ENCODE results near the gene LCN1.
A peak's percentile ranks its signal among the peaks of the same experiment; 100 is the strongest.

DNA sequence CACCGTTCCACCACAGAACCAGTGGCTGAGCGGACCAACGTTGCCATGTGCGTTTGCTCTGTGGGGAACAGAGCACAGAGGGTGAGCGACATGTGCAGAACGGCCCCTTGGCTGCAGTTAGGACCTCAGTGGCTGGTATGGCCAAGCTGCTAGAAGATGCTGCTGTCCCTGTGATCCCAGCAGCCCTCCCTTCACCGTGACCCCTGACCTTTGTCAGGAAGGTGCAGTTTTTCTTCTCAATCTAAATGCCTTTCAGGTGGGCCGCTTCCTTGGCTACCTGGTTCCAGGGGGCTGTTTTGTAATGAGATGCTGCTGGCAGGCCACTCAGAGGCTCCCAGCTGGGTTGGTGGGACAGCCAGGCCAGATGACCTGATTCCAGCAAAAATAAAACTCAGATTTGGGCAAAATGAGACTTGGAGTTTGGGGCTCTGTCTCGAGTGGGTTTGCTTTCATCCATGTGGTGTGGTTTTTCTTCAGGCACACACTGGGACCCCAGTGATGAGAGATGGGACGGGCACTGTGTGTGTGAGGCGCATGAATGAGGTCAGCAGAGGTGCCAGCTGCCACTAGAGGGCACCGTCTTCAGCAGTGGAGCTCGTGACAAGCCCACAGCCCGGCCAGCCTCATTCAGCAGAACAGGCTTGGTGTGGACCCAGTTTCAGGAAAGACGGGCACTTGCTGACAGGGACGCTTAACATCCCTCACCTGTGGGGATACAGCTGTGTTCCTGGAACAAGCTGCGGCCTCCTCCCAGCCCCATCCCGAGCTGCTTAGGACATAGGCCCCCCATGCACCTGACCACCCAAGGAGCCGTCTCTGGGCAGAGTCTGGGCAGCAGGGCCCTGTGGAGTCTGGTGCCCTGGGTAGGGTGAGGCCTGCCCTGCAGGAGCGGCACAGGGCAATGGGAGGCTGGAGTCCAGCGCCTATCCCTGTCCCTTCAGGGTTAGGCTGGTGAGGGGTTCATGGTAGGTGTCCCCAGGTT is 16.7 kb upstream of the LCN1 start:
- TF ChIP-seq, protein P1, sequence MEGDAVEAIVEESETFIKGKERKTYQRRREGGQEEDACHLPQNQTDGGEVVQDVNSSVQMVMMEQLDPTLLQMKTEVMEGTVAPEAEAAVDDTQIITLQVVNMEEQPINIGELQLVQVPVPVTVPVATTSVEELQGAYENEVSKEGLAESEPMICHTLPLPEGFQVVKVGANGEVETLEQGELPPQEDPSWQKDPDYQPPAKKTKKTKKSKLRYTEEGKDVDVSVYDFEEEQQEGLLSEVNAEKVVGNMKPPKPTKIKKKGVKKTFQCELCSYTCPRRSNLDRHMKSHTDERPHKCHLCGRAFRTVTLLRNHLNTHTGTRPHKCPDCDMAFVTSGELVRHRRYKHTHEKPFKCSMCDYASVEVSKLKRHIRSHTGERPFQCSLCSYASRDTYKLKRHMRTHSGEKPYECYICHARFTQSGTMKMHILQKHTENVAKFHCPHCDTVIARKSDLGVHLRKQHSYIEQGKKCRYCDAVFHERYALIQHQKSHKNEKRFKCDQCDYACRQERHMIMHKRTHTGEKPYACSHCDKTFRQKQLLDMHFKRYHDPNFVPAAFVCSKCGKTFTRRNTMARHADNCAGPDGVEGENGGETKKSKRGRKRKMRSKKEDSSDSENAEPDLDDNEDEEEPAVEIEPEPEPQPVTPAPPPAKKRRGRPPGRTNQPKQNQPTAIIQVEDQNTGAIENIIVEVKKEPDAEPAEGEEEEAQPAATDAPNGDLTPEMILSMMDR (IDR thresholded peaks at IDR 0.05 in 8 of 11, conservative IDR thresholded peaks at IDR 0.05 in 3 of 11) = peak in 10 of 11 experiments; percentile 45 to 79 (median 62)
- TF ChIP-seq POLR2A (IDR thresholded peaks at IDR 0.05) = no peak
- TF ChIP-seq POLR2AphosphoS5 (IDR thresholded peaks at IDR 0.05) = peak in 2 of 3 donors; percentile 19 to 48
